ENCODE measurements around the gene AFF2.

AFF2 gene

GRCh38 chrX:148567229-148567628 lies 66.8 kb downstream of the AFF2 start:
- Histone ChIP-seq H3K4me3 (ENCODE audit: low read length) (no peak overlapping the region), H3K27me3 (replicated peaks; ENCODE audit: control insufficient read depth, insufficient read depth, low read length) (no peaks in the 10 kb centered on the region), H3K4me1 (ENCODE audit: control insufficient read depth, insufficient read depth, low read length) (no peaks in the 10 kb centered on the region), H3K9ac (ENCODE audit: low read length) (no peak overlapping the region), H3K9me3 (ENCODE audit: control insufficient read depth, low read length) (no peaks in the 10 kb centered on the region), H3K36me3 (ENCODE audit: control insufficient read depth, insufficient read depth, low read length, severe bottlenecking) (no peaks in the 10 kb centered on the region)
- no peak for DNase-seq (ENCODE audit: low read depth)

GRCh38 chrX:148567779-148568178 lies 67.4 kb downstream of the AFF2 start:
- H3K36me3 ChIP-seq (ENCODE audit: control insufficient read depth, insufficient read depth, low read length, severe bottlenecking): no peaks in the 10 kb centered on the region
- H3K4me3 ChIP-seq (ENCODE audit: low read length): no peak overlapping the region
- no peaks in the 10 kb centered on the region for H3K4me1 ChIP-seq (ENCODE audit: control insufficient read depth, insufficient read depth, low read length)
- no peaks in the 10 kb centered on the region for H3K9me3 ChIP-seq (ENCODE audit: control insufficient read depth, low read length)
- H3K27me3 ChIP-seq (replicated peaks; ENCODE audit: control insufficient read depth, insufficient read depth, low read length): no peaks in the 10 kb centered on the region
- DNase-seq (ENCODE audit: low read depth): no peak
- no peak overlapping the region for H3K9ac ChIP-seq (ENCODE audit: low read length)

- Histone ChIP-seq H3K9me3 (ENCODE audit: control insufficient read depth, low read length) (no peaks in the 10 kb centered on the region), H3K9ac (ENCODE audit: low read length) (no peak overlapping the region), H3K4me3 (ENCODE audit: low read length) (no peak overlapping the region), H3K4me1 (ENCODE audit: control insufficient read depth, insufficient read depth, low read length) (no peaks in the 10 kb centered on the region), H3K36me3 (ENCODE audit: control insufficient read depth, insufficient read depth, low read length, severe bottlenecking) (no peaks in the 10 kb centered on the region), H3K27me3 (replicated peaks; ENCODE audit: control insufficient read depth, insufficient read depth, low read length) (no peaks in the 10 kb centered on the region)
- DNase-seq (ENCODE audit: low read depth): no peak
Observed at GRCh38 chrX:148568763-148569162, 68.3 kb downstream of the AFF2 start.

- Histone ChIP-seq H3K9me3 (ENCODE audit: control insufficient read depth, low read length) (no peaks in the 10 kb centered on the region), H3K27me3 (replicated peaks; ENCODE audit: control insufficient read depth, insufficient read depth, low read length) (no peaks in the 10 kb centered on the region), H3K4me3 (ENCODE audit: low read length) (no peak overlapping the region), H3K9ac (ENCODE audit: low read length) (no peak overlapping the region), H3K36me3 (ENCODE audit: control insufficient read depth, insufficient read depth, low read length, severe bottlenecking) (no peaks in the 10 kb centered on the region), H3K4me1 (ENCODE audit: control insufficient read depth, insufficient read depth, low read length) (no peaks in the 10 kb centered on the region)
- DNase-seq (ENCODE audit: low read depth): no peak
Observed at GRCh38 chrX:148572337-148572736, 71.9 kb downstream of the AFF2 start.

- no peaks in the 10 kb centered on the region for H3K9me3 ChIP-seq (ENCODE audit: control insufficient read depth, low read length)
- H3K4me3 ChIP-seq (ENCODE audit: low read length): no peak overlapping the region
- DNase-seq (ENCODE audit: low read depth): no peak
- H3K27me3 ChIP-seq (replicated peaks; ENCODE audit: control insufficient read depth, insufficient read depth, low read length): no peaks in the 10 kb centered on the region
- H3K36me3 ChIP-seq (ENCODE audit: control insufficient read depth, insufficient read depth, low read length, severe bottlenecking): no peaks in the 10 kb centered on the region
- H3K4me1 ChIP-seq (ENCODE audit: control insufficient read depth, insufficient read depth, low read length): no peaks in the 10 kb centered on the region
- H3K9ac ChIP-seq (ENCODE audit: low read length): no peak overlapping the region
Observed at GRCh38 chrX:148573119-148573518, 72.7 kb downstream of the AFF2 start.

- H3K4me1 ChIP-seq (ENCODE audit: control insufficient read depth, insufficient read depth, low read length): no peaks in the 10 kb centered on the region
- no peak overlapping the region for H3K4me3 ChIP-seq (ENCODE audit: low read length)
- H3K9ac ChIP-seq (ENCODE audit: low read length): no peak overlapping the region
- no peak for DNase-seq (ENCODE audit: low read depth)
- no peaks in the 10 kb centered on the region for H3K9me3 ChIP-seq (ENCODE audit: control insufficient read depth, low read length)
- no peaks in the 10 kb centered on the region for H3K27me3 ChIP-seq (replicated peaks; ENCODE audit: control insufficient read depth, insufficient read depth, low read length)
- H3K36me3 ChIP-seq (ENCODE audit: control insufficient read depth, insufficient read depth, low read length, severe bottlenecking): no peaks in the 10 kb centered on the region
Observed at GRCh38 chrX:148574237-148574973, 74.0 kb downstream of the AFF2 start.

GRCh38 chrX:148576396-148576795 lies 76.0 kb downstream of the AFF2 start:
- Histone ChIP-seq H3K9ac (ENCODE audit: low read length) (no peak overlapping the region), H3K9me3 (ENCODE audit: control insufficient read depth, low read length) (no peaks in the 10 kb centered on the region), H3K4me1 (ENCODE audit: control insufficient read depth, insufficient read depth, low read length) (no peaks in the 10 kb centered on the region), H3K4me3 (ENCODE audit: low read length) (no peak overlapping the region), H3K27me3 (replicated peaks; ENCODE audit: control insufficient read depth, insufficient read depth, low read length) (no peaks in the 10 kb centered on the region), H3K36me3 (ENCODE audit: control insufficient read depth, insufficient read depth, low read length, severe bottlenecking) (no peaks in the 10 kb centered on the region)
- no peak for DNase-seq (ENCODE audit: low read depth)

GRCh38 chrX:148577741-148578140 lies 77.3 kb downstream of the AFF2 start:
- no peaks in the 10 kb centered on the region for H3K36me3 ChIP-seq (ENCODE audit: control insufficient read depth, insufficient read depth, low read length, severe bottlenecking)
- no peaks in the 10 kb centered on the region for H3K9me3 ChIP-seq (ENCODE audit: control insufficient read depth, low read length)
- H3K27me3 ChIP-seq (replicated peaks; ENCODE audit: control insufficient read depth, insufficient read depth, low read length): no peaks in the 10 kb centered on the region
- H3K9ac ChIP-seq (ENCODE audit: low read length): no peak overlapping the region
- H3K4me1 ChIP-seq (ENCODE audit: control insufficient read depth, insufficient read depth, low read length): no peaks in the 10 kb centered on the region
- no peak for DNase-seq (ENCODE audit: low read depth)
- no peak overlapping the region for H3K4me3 ChIP-seq (ENCODE audit: low read length)

- Histone ChIP-seq H3K36me3 (ENCODE audit: control insufficient read depth, insufficient read depth, low read length, severe bottlenecking) (no peaks in the 10 kb centered on the region), H3K4me3 (ENCODE audit: low read length) (no peak overlapping the region), H3K9ac (ENCODE audit: low read length) (no peak overlapping the region), H3K27me3 (replicated peaks; ENCODE audit: control insufficient read depth, insufficient read depth, low read length) (no peaks in the 10 kb centered on the region), H3K9me3 (ENCODE audit: control insufficient read depth, low read length) (no peaks in the 10 kb centered on the region), H3K4me1 (ENCODE audit: control insufficient read depth, insufficient read depth, low read length) (no peaks in the 10 kb centered on the region)
- DNase-seq (ENCODE audit: low read depth): no peak
Observed at GRCh38 chrX:148580016-148580415, 79.6 kb downstream of the AFF2 start.

- H3K4me3 ChIP-seq (ENCODE audit: low read length): no peak overlapping the region
- no peaks in the 10 kb centered on the region for H3K36me3 ChIP-seq (ENCODE audit: control insufficient read depth, insufficient read depth, low read length, severe bottlenecking)
- no peaks in the 10 kb centered on the region for H3K4me1 ChIP-seq (ENCODE audit: control insufficient read depth, insufficient read depth, low read length)
- no peak overlapping the region for H3K9ac ChIP-seq (ENCODE audit: low read length)
- H3K27me3 ChIP-seq (replicated peaks; ENCODE audit: control insufficient read depth, insufficient read depth, low read length): no peaks in the 10 kb centered on the region
- DNase-seq (ENCODE audit: low read depth): no peak
- H3K9me3 ChIP-seq (ENCODE audit: control insufficient read depth, low read length): no peaks in the 10 kb centered on the region
Observed at GRCh38 chrX:148582353-148582752, 81.9 kb downstream of the AFF2 start.

- Histone ChIP-seq H3K36me3 (ENCODE audit: control insufficient read depth, insufficient read depth, low read length, severe bottlenecking) (no peaks in the 10 kb centered on the region), H3K9ac (ENCODE audit: low read length) (no peak overlapping the region), H3K9me3 (ENCODE audit: control insufficient read depth, low read length) (no peaks in the 10 kb centered on the region), H3K4me1 (ENCODE audit: control insufficient read depth, insufficient read depth, low read length) (no peaks in the 10 kb centered on the region), H3K27me3 (replicated peaks; ENCODE audit: control insufficient read depth, insufficient read depth, low read length) (no peaks in the 10 kb centered on the region), H3K4me3 (ENCODE audit: low read length) (no peak overlapping the region)
- DNase-seq (ENCODE audit: low read depth): no peak
Observed at GRCh38 chrX:148588649-148589310, 88.4 kb downstream of the AFF2 start.

Measured in adipocyte (in vitro differentiated cells).